Endothelial cell of umbilical vein (primary cell): ENCODE measurements around the gene SHISA7. TPM values are rescaled to one million over a fixed set of nuclear protein-coding genes. Genes with fewer than 3 reads are reported as not detected.
A peak's percentile ranks its signal among the peaks of the same experiment; 100 is the strongest.

Experiments
- BruUV-seq: library from RNA; stranded (reverse); fragments of 400-500 nt; replicated peaks from 2 replicates; lab custom pipeline; 2021; lab: Mats Ljungman, UMichigan
- CTCF ChIA-PET: fragments of 300-600, 350-600 bp; sonication (Branson Sonifier 250); formaldehyde crosslinking; loops from one replicate; lab custom pipeline; 2021; ENCODE audit warnings: antibody characterized with exemption, inconsistent platforms; lab: Charles Lee
- POLR2A ChIA-PET: fragments of 300-600, 350-600 bp; sonication (Branson Sonifier 250); formaldehyde crosslinking; loops from one replicate; lab custom pipeline; 2021; ENCODE audit warnings: antibody characterized with exemption, inconsistent platforms; lab: Charles Lee
- DNase-seq: peaks from one replicate; pipeline ENCODE4 v3.0.0-alpha.2; 2011; ENCODE audit warnings: low read depth, low spot score
- FAIRE-seq: peaks from 2 replicates; lab custom pipeline; 2011; peaks lifted over from hg19 to GRCh38; lab: Jason Lieb, UNC
- H2AFZ ChIP-seq: 2 replicates; pipeline ENCODE4 v1.6.0; 2012; ENCODE audit warnings: low read depth, low read length, control low read depth, inconsistent platforms
- H3K27ac ChIP-seq: 2 replicates; pipeline ENCODE4 v1.5.1; 2011; ENCODE audit warnings: low read depth, mild to moderate bottlenecking, control low read depth, low read length, moderate library complexity; ENCODE audit not compliant: insufficient read depth
- H3K27me3 ChIP-seq, 2 experiments: 2 replicates each; pipeline versions ENCODE4 v1.6.0 to v1.6.1; 2011; ENCODE audit warnings: low read length in 2 of 2, mixed read lengths in 1 of 2; ENCODE audit not compliant: control insufficient read depth in 2 of 2, insufficient read depth in 2 of 2
- H3K36me3 ChIP-seq, 2 experiments: 2 replicates in 1 of 2; 3 replicates in 1 of 2; pipeline ENCODE4 v1.5.1; 2011; ENCODE audit warnings: low read length in 2 of 2, mild to moderate bottlenecking in 1 of 2, moderate library complexity in 1 of 2; ENCODE audit not compliant: control insufficient read depth in 2 of 2, insufficient read depth in 2 of 2; ENCODE audit errors: extremely low read depth in 1 of 2
- H3K4me1 ChIP-seq: 3 replicates; pipeline ENCODE4 v1.5.1; 2011; ENCODE audit warnings: mild to moderate bottlenecking, low read length; ENCODE audit not compliant: control insufficient read depth, insufficient read depth; ENCODE audit errors: extremely low read depth
- H3K4me2 ChIP-seq: 2 replicates; pipeline ENCODE4 v1.6.1; 2011; ENCODE audit warnings: low read length, control low read depth, mixed read lengths; ENCODE audit not compliant: insufficient read depth
- H3K4me3 ChIP-seq, 3 experiments: fragments of 200-600 bp in 1 of 3; sonication (generic), shearing (Covaris generic) in 1 of 3; replicated peaks in 1 of 3; 2 replicates each; pipeline ENCODE4 v1.5.1; 2011 to 2016; ENCODE audit warnings: control low read depth in 3 of 3, low read length in 3 of 3, mild to moderate bottlenecking in 2 of 3, inconsistent platforms in 1 of 3, low read depth in 1 of 3, moderate library complexity in 1 of 3; ENCODE audit not compliant: insufficient read depth in 1 of 3
- H3K79me2 ChIP-seq: 2 replicates; pipeline ENCODE4 v1.6.0; 2012; ENCODE audit warnings: low read length, inconsistent platforms; ENCODE audit not compliant: control insufficient read depth, insufficient read depth
- H3K9ac ChIP-seq: replicated peaks from 2 replicates; pipeline ENCODE3; 2011; ENCODE audit warnings: low read length, control low read depth; ENCODE audit not compliant: insufficient read depth; ENCODE audit errors: extremely low read depth
- H3K9me1 ChIP-seq: replicated peaks from 3 replicates; pipeline ENCODE4 v1.6.0; 2011; ENCODE audit warnings: mild to moderate bottlenecking, low read length; ENCODE audit not compliant: control insufficient read depth, insufficient read depth; ENCODE audit errors: extremely low read depth
- H3K9me3 ChIP-seq: replicated peaks from 2 replicates; pipeline ENCODE4 v1.5.1; 2012; ENCODE audit warnings: low read length, inconsistent platforms; ENCODE audit not compliant: control insufficient read depth, insufficient read depth
- H4K20me1 ChIP-seq: replicated peaks from 2 replicates; pipeline ENCODE3; 2011; ENCODE audit warnings: mild to moderate bottlenecking, low read length; ENCODE audit not compliant: control insufficient read depth, insufficient read depth; ENCODE audit errors: extremely low read depth
- CTCF ChIP-seq, 2 donors: IDR thresholded peaks; 1 replicate in 1 of 2; 2 replicates in 1 of 2; pipeline ENCODE4 v1.5.1; 2011; ENCODE audit warnings: low read length in 2 of 2, mild to moderate bottlenecking in 2 of 2, moderate library complexity in 2 of 2, control low read depth in 1 of 2, inconsistent platforms in 1 of 2, low read depth in 1 of 2; ENCODE audit not compliant: insufficient read depth in 1 of 2; ENCODE audit errors: extremely low read depth in 1 of 2
- EZH2 ChIP-seq: IDR thresholded peaks from 2 replicates; pipeline ENCODE4 v1.6.1; 2012; ENCODE audit warnings: borderline replicate concordance, low read depth, mild to moderate bottlenecking, moderate library complexity, low read length, inconsistent platforms; ENCODE audit not compliant: severe bottlenecking
- FOS ChIP-seq: IDR thresholded peaks from 2 replicates; pipeline ENCODE4 v1.6.1; 2011; ENCODE audit warnings: mild to moderate bottlenecking, low read length, moderate library complexity, borderline replicate concordance; ENCODE audit not compliant: insufficient read depth
- GATA2 ChIP-seq: IDR thresholded peaks from 2 replicates; pipeline ENCODE4 v1.7.0; 2011; ENCODE audit warnings: low read depth, mild to moderate bottlenecking, moderate library complexity, mixed read lengths, low read length; ENCODE audit not compliant: insufficient read length, insufficient read depth
- JUN ChIP-seq: IDR thresholded peaks from 2 replicates; pipeline ENCODE4 v1.6.1; 2011; ENCODE audit warnings: borderline replicate concordance, low read depth; ENCODE audit not compliant: insufficient read length, insufficient read depth
- MAX ChIP-seq: IDR thresholded peaks from 2 replicates; pipeline ENCODE4 v1.6.1; 2011; ENCODE audit not compliant: insufficient read depth, insufficient read length
- MYC ChIP-seq: IDR thresholded peaks from one replicate; pipeline ENCODE4 v1.6.1; 2011; ENCODE audit warnings: mild to moderate bottlenecking, low read depth, low read length
- POLR2A ChIP-seq: IDR thresholded peaks from 2 replicates; pipeline ENCODE4 v1.6.1; 2012; ENCODE audit warnings: low read depth, mild to moderate bottlenecking, control low read depth, low read length
- POLR2AphosphoS5 ChIP-seq: IDR thresholded peaks from 2 replicates; pipeline ENCODE4 v1.6.1; 2012; ENCODE audit warnings: low read depth, mild to moderate bottlenecking, control low read depth, low read length, moderate library complexity; ENCODE audit not compliant: insufficient read depth
- dilution Hi-C: fragments of 300-500 bp; cut with MboI; formaldehyde crosslinking; loops from one replicate; pipeline ENCODE4 v1.15.0; 2019; ENCODE audit warnings: low sequenced_read_pairs; ENCODE audit not compliant: extremely low pct_ligation_motif_present
- intact Hi-C: fragments of 100-400 bp; cut with micrococcal nuclease; formaldehyde crosslinking; loops from one replicate; pipeline ENCODE4 v1.10.0; 2022
- polyA plus RNA-seq, 4 experiments: library from polyadenylated mRNA; depleted of rRNA in 3 of 4; stranded (reverse) in 3 of 4; unstranded in 1 of 4; fragments of >200 nt; gene quantifications; 2 replicates each; pipeline versions ENCODE4 v1.2.1 to v1.2.3, GENCODE V29; 2011 to 2012; ENCODE audit warnings: missing spikeins in 1 of 4
- total RNA-seq: library from RNA; stranded (reverse); gene quantifications from 2 replicates; pipeline ENCODE4 v1.2.3, GENCODE V29; 2021

Gene SHISA7
- total and polyA plus RNA-seq, 2 donors (not counting 3 experiments of a cell fraction or from before 2014, with no cell fraction given) = not detected

- peak; percentile 97 for DNase-seq
- H3K27ac ChIP-seq = peak within 1 kb of the TSS; percentile 66
- no peaks in the 10 kb centered on the region for H3K36me3 ChIP-seq
- no peaks in the 10 kb centered on the region for H4K20me1 ChIP-seq
- peak within 1 kb of the TSS; percentile 98 for H2AFZ ChIP-seq
- BruUV-seq = no TSS peak
- no peaks in the 10 kb centered on the region for H3K9me3 ChIP-seq
- H3K27me3 ChIP-seq = no peaks in the 10 kb centered on the region
- dilution Hi-C loops = no loop called here
- H3K9ac ChIP-seq = peak within 1 kb of the TSS; percentile 60
- peak within 1 kb of the TSS; percentile 63 to 95 (median 95) for H3K4me3 ChIP-seq
- peak within 1 kb of the TSS; percentile 92 for H3K4me2 ChIP-seq
- CTCF ChIA-PET = interaction anchor here (0.9 to 6.1 kb wide), 5 partner anchors 9 to 335 kb away, joined by 3 to 62 read pairs (median 14); partner anchors contain the start of gene NAT14
- POLR2A ChIA-PET = interaction anchor here (0.6 to 1.4 kb wide), 6 partner anchors 10 to 133 kb away, joined by 3 to 13 read pairs (median 4); partner anchors contain the start of genes ISOC2 and UBE2S
- TF ChIP-seq POLR2AphosphoS5 (peak; percentile 39), MYC (peak; percentile 55), POLR2A (peak; percentile 28), GATA2 (no peak), JUN (no peak), MAX (peak; percentile 94), CTCF (IDR thresholded peaks at IDR 0.05; ENCODE audit: extremely low read depth in 1 of 2, insufficient read depth in 1 of 2, low read depth in 1 of 2, low read length in 2 of 2) (no peak), FOS (no peak), EZH2 (no peak)
- H3K9me1 ChIP-seq = no peaks in the 10 kb centered on the region
- intact Hi-C loops = loop anchor here (1.0 kb wide), 2 partner anchors 11 to 15 kb away; partner anchors contain the start of gene ISOC2
- H3K79me2 ChIP-seq = peaks cover 17% of the 10 kb centered on the region
- FAIRE-seq = peak; percentile 95
- H3K4me1 ChIP-seq = peaks cover 10% of the 10 kb centered on the region
Observed at GRCh38 chr19:55476100-55476775, 33.1 kb upstream of the SHISA7 start, which contains the start of gene ZNF628. Gene ZNF628 (plus strand): TSS chr19:55476617. CDS start chr19:55479911, 3,294 bp downstream.
